Thoracic aorta (tissue), 2 donors: Measurements from ENCODE around the gene CAPS. TPM values are rescaled to one million over a fixed set of nuclear protein-coding genes. Genes with fewer than 3 reads are reported as not detected.

ENCODE experiments used
- ATAC-seq: fragments of 150-250 bp; one replicate; pipeline ENCODE4 v1.8.0; 2017; ENCODE audit warnings: low read depth; ENCODE audit not compliant: insufficient number of reproducible peaks, low FRiP score
- DNase-seq: peaks from one replicate; pipeline ENCODE4 v3.0.0-alpha.2; 2020; ENCODE audit warnings: low spot score
- H3K27ac ChIP-seq, 2 donors: fragments of 200-600 bp; sonication (generic); 1 replicate in 1 of 2; 2 replicates in 1 of 2; pipeline ENCODE4 v1.5.1; 2016; ENCODE audit warnings: mild to moderate bottlenecking in 2 of 2, moderate library complexity in 2 of 2
- H3K27me3 ChIP-seq: fragments of 200-600 bp; sonication (generic); replicated peaks from 2 replicates; pipeline ENCODE4 v1.6.0; 2016; ENCODE audit warnings: mild to moderate bottlenecking; ENCODE audit not compliant: insufficient read depth
- H3K36me3 ChIP-seq: fragments of 200-600 bp; sonication (generic); one replicate; pipeline ENCODE4 v1.5.1; 2016
- H3K4me1 ChIP-seq, 2 donors: fragments of 200-600 bp; sonication (generic); 1 replicate in 1 of 2; 2 replicates in 1 of 2; pipeline versions ENCODE4 v1.5.1 to v1.6.0; 2016; ENCODE audit warnings: low read depth in 2 of 2, mild to moderate bottlenecking in 1 of 2; ENCODE audit not compliant: control insufficient read depth in 1 of 2
- H3K4me3 ChIP-seq: fragments of 200-600 bp; sonication (generic); 2 replicates; pipeline ENCODE4 v1.5.1; 2016; ENCODE audit warnings: mild to moderate bottlenecking
- H3K9me3 ChIP-seq: fragments of 200-600 bp; sonication (generic); 2 replicates; pipeline ENCODE4 v1.5.1; 2016
- CTCF ChIP-seq: fragments of 200-600 bp; sonication (generic); IDR thresholded peaks from one replicate; pipeline ENCODE4 v1.5.1; 2019; ENCODE audit warnings: antibody characterized with exemption
- total RNA-seq, 2 donors: library from RNA; depleted of rRNA; stranded (reverse); fragments of >200 nt; gene quantifications; one replicate each; pipeline versions ENCODE4 v1.1.0 to v1.2.3, GENCODE V29; 2016

CAPS gene
- total RNA-seq, 2 donors from 2014 or later, result 8.5 to 48.7 TPM

- Histone ChIP-seq H3K4me1 (peaks cover 4 to 10% of the 10 kb centered on the region in 2 donors), H3K36me3 (peaks cover 80% of the 10 kb centered on the region), H3K27me3 (no peaks in the 10 kb centered on the region), H3K4me3 (no peak overlapping the region), H3K9me3 (no peaks in the 10 kb centered on the region), H3K27ac (no peak overlapping the region)
- no peak for TF ChIP-seq CTCF
- ATAC-seq (no peak), DNase-seq (no peak)
Observed at GRCh38 chr19:5921516-5922160, 7.6 kb downstream of the CAPS start.

- Histone ChIP-seq H3K27ac (no peak overlapping the region), H3K4me3 (no peak overlapping the region), H3K36me3 (peaks cover 75% of the 10 kb centered on the region), H3K27me3 (no peaks in the 10 kb centered on the region), H3K9me3 (no peaks in the 10 kb centered on the region), H3K4me1 (peaks cover 4 to 15% of the 10 kb centered on the region in 2 donors)
- no peak for ATAC-seq
- no peak for DNase-seq
- no peak for TF ChIP-seq CTCF
Observed at GRCh38 chr19:5922161-5922545, 8.1 kb downstream of the CAPS start.

GRCh38 chr19:5923356-5923755, 9.3 kb downstream of the CAPS start:
- DNase-seq (no peak), ATAC-seq (no peak)
- no peak overlapping the region for H3K27ac ChIP-seq
- H3K36me3 ChIP-seq, result peaks cover 76% of the 10 kb centered on the region
- no peaks in the 10 kb centered on the region for H3K9me3 ChIP-seq
- H3K27me3 ChIP-seq, result no peaks in the 10 kb centered on the region
- H3K4me1 ChIP-seq, result peaks cover 4 to 20% of the 10 kb centered on the region in 2 donors
- no peak overlapping the region for H3K4me3 ChIP-seq
- no peak for TF ChIP-seq CTCF

- no peak for ATAC-seq
- Histone ChIP-seq H3K36me3 (peaks cover 69% of the 10 kb centered on the region), H3K4me3 (no peak overlapping the region), H3K27me3 (no peaks in the 10 kb centered on the region), H3K27ac (peak overlapping the region; percentile 6 to 67), H3K4me1 (peaks cover 4 to 20% of the 10 kb centered on the region in 2 donors), H3K9me3 (no peaks in the 10 kb centered on the region)
- no peak for TF ChIP-seq CTCF
- DNase-seq, result no peak
Observed at GRCh38 chr19:5925830-5926427, 11.9 kb downstream of the CAPS start.

GRCh38 chr19:5926641-5927440, 12.8 kb downstream of the CAPS start:
- Histone ChIP-seq H3K4me1 (peaks cover 4 to 20% of the 10 kb centered on the region in 2 donors), H3K36me3 (peaks cover 64% of the 10 kb centered on the region), H3K4me3 (no peak overlapping the region), H3K27ac (peak overlapping the region; percentile 64 to 67), H3K9me3 (no peaks in the 10 kb centered on the region), H3K27me3 (no peaks in the 10 kb centered on the region)
- DNase-seq (no peak), ATAC-seq (peak; percentile 63)
- TF ChIP-seq CTCF, result no peak
